Glomerular visceral epithelial cell (primary cell): ENCODE measurements around the gene MYBPHL.

Experiments used
- DNase-seq: peaks from one replicate; pipeline ENCODE4 v3.0.0-alpha.2; 2016; ENCODE audit errors: extremely low spot score

Gene MYBPHL

GRCh38 chr1:109265741-109266330, 41.0 kb downstream of the MYBPHL start:
- DNase-seq = no peak

- no peak for DNase-seq
Observed at GRCh38 chr1:109265016-109265415, 41.8 kb downstream of the MYBPHL start.

- DNase-seq = no peak
Observed at GRCh38 chr1:109264379-109264755, 42.4 kb downstream of the MYBPHL start.

GRCh38 chr1:109263597-109264378, 43.0 kb downstream of the MYBPHL start:
- peak; percentile 92 for DNase-seq

GRCh38 chr1:109263234-109263596, 43.6 kb downstream of the MYBPHL start:
- DNase-seq = no peak

- DNase-seq = no peak
Observed at GRCh38 chr1:109262231-109263055, 44.4 kb downstream of the MYBPHL start.

- no peak for DNase-seq
Observed at GRCh38 chr1:109261578-109261977, 45.2 kb downstream of the MYBPHL start.

GRCh38 chr1:109261006-109261405, 45.8 kb downstream of the MYBPHL start:
- no peak for DNase-seq

GRCh38 chr1:109259674-109260557, 46.9 kb downstream of the MYBPHL start:
- no peak for DNase-seq

GRCh38 chr1:109258481-109259466, 48.0 kb downstream of the MYBPHL start:
- DNase-seq = no peak

- DNase-seq = no peak
Observed at GRCh38 chr1:109257682-109258421, 49.0 kb downstream of the MYBPHL start.

- DNase-seq = peak; percentile 42
Observed at GRCh38 chr1:109256971-109257681, 49.7 kb downstream of the MYBPHL start.

GRCh38 chr1:109256085-109256484, 50.7 kb downstream of the MYBPHL start:
- no peak for DNase-seq

- DNase-seq = no peak
Observed at GRCh38 chr1:109255678-109256077, 51.1 kb downstream of the MYBPHL start.

- DNase-seq = no peak
Observed at GRCh38 chr1:109255097-109255651, 51.6 kb downstream of the MYBPHL start.

GRCh38 chr1:109254621-109255096, 52.2 kb downstream of the MYBPHL start:
- DNase-seq = peak; percentile 71

GRCh38 chr1:109253803-109254620, 52.8 kb downstream of the MYBPHL start:
- DNase-seq = peak; percentile 83
